Frontal cortex (tissue), 4 donors: ENCODE data around the gene PMFBP1. TPM values are rescaled to one million over a fixed set of nuclear protein-coding genes. Genes with fewer than 3 reads are reported as not detected.

Source experiments
- DNase-seq, 2 donors: peaks; one replicate each; pipeline ENCODE4 v3.0.0; 2012; ENCODE audit warnings: low spot score in 2 of 2
- FAIRE-seq: peaks from 2 replicates; lab custom pipeline; 2012; peaks lifted over from hg19 to GRCh38; lab: Jason Lieb, UNC
- total RNA-seq: library from RNA; depleted of rRNA; stranded (reverse); fragments of >200 nt; gene quantifications from one replicate; pipeline ENCODE4 v1.2.3, GENCODE V29; 2014
- donor health status: control.
- donor health status: control.
- donor health status: control.

Gene PMFBP1
- total RNA-seq, 1 donor from 2014 or later, result 0.41 TPM

- FAIRE-seq (no peak), DNase-seq (no peak)
Measured at GRCh38 chr16:72138064-72138572, 33.8 kb downstream of the PMFBP1 start.

- DNase-seq, result no peak
- FAIRE-seq, result no peak
Measured at GRCh38 chr16:72137380-72138063, 34.4 kb downstream of the PMFBP1 start.

- no peak for FAIRE-seq
- DNase-seq, result no peak
Measured at GRCh38 chr16:72134507-72134906, 37.4 kb downstream of the PMFBP1 start.

- FAIRE-seq (no peak), DNase-seq (no peak)
Measured at GRCh38 chr16:72132726-72133125, 39.2 kb downstream of the PMFBP1 start.

GRCh38 chr16:72131036-72131435, 40.9 kb downstream of the PMFBP1 start:
- DNase-seq (no peak), FAIRE-seq (no peak)

- DNase-seq, result no peak
- FAIRE-seq, result no peak
Measured at GRCh38 chr16:72129976-72130656, 41.8 kb downstream of the PMFBP1 start.

GRCh38 chr16:72128701-72129100, 43.3 kb downstream of the PMFBP1 start:
- DNase-seq (no peak), FAIRE-seq (no peak)

GRCh38 chr16:72126429-72126765, 45.6 kb downstream of the PMFBP1 start:
- no peak for FAIRE-seq

GRCh38 chr16:72125635-72126428, 46.1 kb downstream of the PMFBP1 start:
- FAIRE-seq (no peak), DNase-seq (no peak)

More at GRCh38 chr16:72126429-72126765, 45.6 kb downstream of the PMFBP1 start:
- DNase-seq, result no peak

GRCh38 chr16:72124761-72125634, 47.0 kb downstream of the PMFBP1 start:
- DNase-seq (peak in 1 of 2 donors; percentile 76), FAIRE-seq (no peak)

GRCh38 chr16:72124148-72124547, 47.8 kb downstream of the PMFBP1 start:
- DNase-seq (no peak), FAIRE-seq (no peak)

GRCh38 chr16:72123426-72123825, 48.5 kb downstream of the PMFBP1 start:
- FAIRE-seq, result no peak

GRCh38 chr16:72122916-72123315, 49.0 kb downstream of the PMFBP1 start:
- FAIRE-seq (no peak), DNase-seq (no peak)

More at GRCh38 chr16:72123426-72123825, 48.5 kb downstream of the PMFBP1 start:
- no peak for DNase-seq

- no peak for DNase-seq
- no peak for FAIRE-seq
Measured at GRCh38 chr16:72122308-72122707, 49.6 kb downstream of the PMFBP1 start.

GRCh38 chr16:72120026-72120425, 51.9 kb downstream of the PMFBP1 start:
- FAIRE-seq, result no peak
- no peak for DNase-seq

- FAIRE-seq, result no peak
Measured at GRCh38 chr16:72113616-72113945, 58.4 kb downstream of the PMFBP1 start.

GRCh38 chr16:72112906-72113615, 58.9 kb downstream of the PMFBP1 start:
- FAIRE-seq (no peak), DNase-seq (no peak)

More at GRCh38 chr16:72113616-72113945, 58.4 kb downstream of the PMFBP1 start:
- DNase-seq, result no peak

- FAIRE-seq, result no peak
- no peak for DNase-seq
Measured at GRCh38 chr16:72112452-72112792, 59.5 kb downstream of the PMFBP1 start.
